GM19035 (cell line): ENCODE data around the gene TOMM40L.
A peak's percentile ranks its signal among the peaks of the same experiment; 100 is the strongest.
"Not testable (repeated sequence)": the region's sequence is repeated elsewhere in the genome, so short reads cannot be mapped to it uniquely, and the experiment has no call there.

Source experiments
- ATAC-seq: cut with Tn5 transposase; IDR thresholded peaks from one replicate; pipeline ENCODE4 v1.9.1; 2021; ENCODE audit not compliant: unreplicated experiment

The TOMM40L gene

GRCh38 chr1:161219078-161219892 is 6.6 kb upstream of the TOMM40L start:
- no peak for ATAC-seq

DNA sequence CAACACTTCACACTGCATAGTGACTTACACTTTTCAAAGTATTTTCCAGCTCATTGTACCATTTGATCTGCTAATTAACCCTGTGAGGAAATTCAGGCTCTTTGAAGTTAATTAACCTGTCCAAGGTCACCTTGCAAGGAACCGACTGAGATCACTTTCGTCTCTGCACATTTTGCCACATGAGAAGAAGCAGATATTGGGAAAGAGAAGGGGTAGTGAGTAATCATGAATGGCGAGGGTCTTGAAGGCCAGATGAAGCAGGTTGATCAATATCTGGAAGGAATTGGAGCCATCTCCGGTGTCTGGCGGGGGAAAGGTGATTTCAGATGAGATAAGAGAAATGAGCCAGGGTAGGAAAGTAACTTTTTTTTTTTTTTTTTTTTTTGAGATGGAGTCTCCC is 5.9 kb upstream of the TOMM40L start:
- ATAC-seq: no peak

- no peak for ATAC-seq
These were observed 3.5 kb upstream of the TOMM40L start for GRCh38 chr1:161222175-161223019.

DNA sequence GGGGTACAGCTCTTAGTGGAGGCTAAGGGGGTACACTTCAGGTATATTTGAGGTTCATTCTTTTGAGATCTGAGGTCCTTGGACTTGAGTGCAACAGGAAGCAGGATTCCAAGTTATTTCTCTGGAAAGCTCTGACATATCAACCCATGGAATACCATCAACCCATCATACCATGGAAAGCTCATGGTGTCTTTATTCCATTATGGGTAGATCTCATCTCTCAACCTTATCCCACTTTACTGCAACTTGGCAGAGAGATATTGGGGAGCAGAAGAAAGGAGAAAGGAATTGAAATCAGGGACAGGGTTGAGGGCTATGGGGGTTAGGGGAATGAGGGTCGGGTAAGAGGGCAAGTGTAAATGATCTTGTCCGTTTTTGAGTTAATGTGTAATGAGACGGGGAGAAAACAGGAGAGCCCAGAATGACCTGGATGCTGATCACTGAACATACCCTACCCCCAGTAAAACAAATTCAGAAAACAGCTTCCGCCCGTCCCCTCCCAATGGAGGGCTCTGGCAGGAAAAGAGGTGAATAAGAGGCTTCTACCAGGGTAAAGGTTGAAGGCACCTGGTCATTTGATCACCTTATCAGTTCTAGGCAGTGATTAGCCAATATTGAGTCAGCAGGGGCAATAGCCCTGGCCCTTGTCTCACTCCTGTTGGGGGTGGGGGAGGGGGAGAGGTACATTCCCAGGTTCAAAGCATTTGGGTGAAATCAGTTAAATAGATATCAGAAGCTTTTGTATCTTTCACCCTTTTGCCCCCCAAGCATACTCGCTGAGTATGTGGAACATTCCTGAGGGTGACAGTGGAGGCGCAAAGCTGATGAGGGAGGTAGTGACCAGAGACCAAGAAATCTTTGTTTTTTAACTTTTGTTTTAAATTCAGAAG is 1.8 kb upstream of the TOMM40L start:
- ATAC-seq: no peak

- ATAC-seq: not testable (repeated sequence)
These were observed 1.2 kb upstream of the TOMM40L start for GRCh38 chr1:161224695-161225087.

DNA sequence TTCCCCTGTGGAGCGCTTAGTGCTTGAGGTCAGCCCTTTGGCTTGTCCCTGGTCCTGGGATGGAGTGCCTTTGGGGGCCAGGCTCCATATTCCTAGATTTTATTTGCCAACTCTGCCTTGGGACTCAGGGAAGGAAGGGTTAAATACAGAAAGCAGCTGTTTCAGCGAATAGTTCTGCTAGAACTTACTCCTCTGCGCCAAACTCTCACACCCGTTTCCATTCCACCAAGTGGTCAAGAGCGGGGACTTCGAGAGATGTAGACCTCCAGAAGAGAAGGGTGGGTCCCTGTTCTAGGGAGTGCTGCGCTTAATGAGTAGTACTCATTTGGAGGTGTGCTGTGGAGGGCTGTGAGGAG is 704 bp upstream of the TOMM40L start:
- no peak for ATAC-seq

DNA sequence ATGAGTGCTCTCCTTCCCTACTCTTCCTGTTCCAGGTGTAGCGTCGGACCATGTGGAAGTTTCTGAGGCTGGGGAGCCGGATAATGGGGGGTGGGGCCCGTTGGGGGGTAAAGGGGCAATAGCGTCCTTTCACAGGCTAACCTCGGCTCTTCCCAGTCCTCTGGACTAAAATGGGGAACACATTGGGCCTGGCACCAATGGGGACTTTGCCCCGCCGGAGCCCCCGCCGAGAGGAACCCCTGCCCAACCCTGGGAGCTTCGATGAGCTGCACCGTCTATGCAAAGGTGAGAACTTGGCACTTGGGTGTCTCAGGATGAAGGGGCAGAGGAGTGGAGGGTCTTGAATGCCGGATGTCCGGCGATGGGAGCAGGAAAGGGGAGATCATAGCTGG is 456 bp downstream of the TOMM40L start:
- ATAC-seq: no peak

DNA sequence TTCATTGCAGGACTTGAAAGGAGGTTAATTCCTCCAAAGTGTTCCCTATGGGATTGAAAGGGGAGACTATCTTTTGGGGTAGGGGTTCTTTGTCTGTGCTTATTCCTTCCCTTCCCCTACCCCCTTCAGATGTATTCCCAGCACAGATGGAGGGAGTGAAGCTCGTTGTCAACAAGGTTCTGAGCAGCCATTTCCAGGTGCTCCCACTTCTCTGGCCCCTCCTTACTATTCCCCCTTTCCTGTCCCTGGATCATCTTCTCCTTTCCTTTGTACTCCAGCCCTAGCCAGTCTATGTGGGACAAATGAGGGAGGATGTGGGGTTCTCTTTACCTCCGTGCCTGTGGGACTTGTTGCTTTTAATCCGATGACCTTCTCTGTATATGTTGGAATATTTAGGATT is 899 bp downstream of the TOMM40L start:
- no peak for ATAC-seq

GRCh38 chr1:161227196-161227871 is 1.5 kb downstream of the TOMM40L start:
- peak; percentile 42 for ATAC-seq

DNA sequence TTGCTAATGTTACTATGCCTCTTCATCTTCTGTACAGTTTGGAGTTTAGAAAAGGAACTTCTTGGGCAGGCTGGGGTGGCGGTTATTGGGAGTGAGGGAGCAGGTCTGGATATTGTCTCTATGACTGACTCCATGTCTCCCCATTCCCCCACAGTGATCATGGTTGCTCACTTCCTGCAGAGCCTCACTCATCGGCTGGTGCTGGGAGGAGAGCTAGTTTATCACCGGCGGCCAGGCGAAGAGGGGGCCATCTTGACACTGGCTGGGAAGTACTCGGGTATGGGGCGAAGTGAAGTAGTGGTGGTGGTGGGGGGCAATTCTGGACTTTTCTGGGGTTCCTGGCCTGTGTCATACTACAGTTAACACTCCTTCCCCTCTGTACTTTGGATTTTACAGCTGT is 2.2 kb downstream of the TOMM40L start:
- ATAC-seq: no peak

DNA sequence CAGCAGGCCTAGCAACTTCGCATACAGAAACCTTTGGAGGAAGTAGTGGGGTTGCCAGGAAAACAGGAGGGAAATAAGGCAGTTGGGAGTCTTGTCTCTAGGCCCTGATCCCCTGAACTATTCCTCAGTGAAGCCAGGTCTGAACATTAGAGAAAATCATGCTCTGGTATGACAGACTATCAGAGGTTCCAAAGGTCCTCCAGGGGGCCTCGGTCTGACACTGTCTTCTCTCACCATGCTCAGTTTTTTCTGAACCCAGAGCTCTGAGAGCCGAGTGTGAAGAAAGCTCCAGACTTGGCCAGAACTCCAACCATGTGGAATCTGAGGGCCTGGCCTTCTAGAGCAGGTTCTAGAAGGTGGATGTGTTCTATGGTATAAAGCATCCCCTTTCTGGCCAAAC is 4.0 kb downstream of the TOMM40L start:
- ATAC-seq: no peak

DNA sequence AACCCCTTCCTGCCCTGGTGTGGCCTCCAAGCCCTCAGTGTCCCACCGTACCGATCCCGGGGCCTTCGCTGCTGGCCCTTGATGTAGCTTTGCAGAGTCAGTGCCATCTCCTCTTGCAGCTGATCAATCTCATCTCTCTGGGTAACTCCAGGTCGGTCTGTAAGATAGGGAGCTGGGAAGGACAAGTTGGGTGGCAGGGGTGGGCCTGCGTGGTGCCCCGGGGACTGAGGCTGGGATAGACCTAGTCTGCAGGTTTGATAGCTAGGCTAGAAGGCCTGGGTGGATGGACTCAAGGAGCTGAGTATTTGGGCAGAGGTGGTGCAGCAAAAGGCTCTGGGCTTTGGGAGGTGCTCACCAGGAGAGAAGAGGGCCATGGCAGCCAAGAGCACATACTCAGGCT is 4.9 kb downstream of the TOMM40L start:
- ATAC-seq: no peak

DNA sequence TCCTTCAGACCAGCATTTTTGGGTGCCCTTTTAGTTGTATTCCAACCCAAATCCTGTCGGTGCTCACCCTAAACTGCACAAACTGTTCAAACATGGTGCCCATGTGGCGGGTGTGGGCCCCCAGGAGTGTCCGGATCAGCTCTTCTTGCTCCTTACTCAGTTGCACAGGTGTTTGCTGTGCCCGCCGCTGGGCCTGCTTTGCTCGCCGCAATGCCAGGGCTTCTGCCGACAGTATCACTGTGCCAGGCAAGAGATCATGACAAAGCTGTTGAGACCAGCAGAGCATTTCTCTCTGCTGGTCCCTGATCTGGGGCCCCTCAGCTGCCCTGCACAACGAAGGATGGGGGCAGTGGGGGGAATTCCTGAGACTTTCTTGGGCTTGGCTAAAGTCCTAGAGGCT is 7.2 kb downstream of the TOMM40L start:
- no peak for ATAC-seq

GRCh38 chr1:161235957-161236775 is 10.3 kb downstream of the TOMM40L start:
- no peak for ATAC-seq

- no peak for ATAC-seq
These were observed 12.2 kb downstream of the TOMM40L start, which contains the start of gene NR1I3 for GRCh38 chr1:161238039-161238473. TSS of gene NR1I3 (minus strand) at chr1:161238203. CDS start at chr1:161236565, 1,638 bp downstream.

DNA sequence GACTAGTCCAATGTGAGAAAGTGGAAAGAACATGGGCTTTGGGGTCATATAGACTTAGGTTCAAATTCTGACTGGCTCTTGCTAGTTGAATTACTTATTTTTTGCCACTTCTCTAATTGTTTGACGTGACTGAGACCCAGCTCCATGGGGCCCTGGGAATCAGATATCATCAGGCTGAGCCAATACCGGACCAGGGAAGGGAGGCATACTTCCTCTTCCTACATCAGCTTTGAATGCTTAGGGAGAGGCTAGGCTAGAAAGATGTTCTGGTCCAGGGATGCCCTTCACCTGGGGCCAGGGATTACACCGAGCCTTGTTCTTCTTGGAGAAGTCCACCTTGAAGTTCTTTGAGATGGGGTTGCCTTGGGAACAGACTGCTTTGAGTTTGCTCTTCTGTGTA is 15.8 kb downstream of the TOMM40L start:
- no peak for ATAC-seq

- ATAC-seq: no peak
These were observed 16.5 kb downstream of the TOMM40L start for GRCh38 chr1:161242313-161242712.

GRCh38 chr1:161244888-161245287 is 19.0 kb downstream of the TOMM40L start:
- no peak for ATAC-seq

DNA sequence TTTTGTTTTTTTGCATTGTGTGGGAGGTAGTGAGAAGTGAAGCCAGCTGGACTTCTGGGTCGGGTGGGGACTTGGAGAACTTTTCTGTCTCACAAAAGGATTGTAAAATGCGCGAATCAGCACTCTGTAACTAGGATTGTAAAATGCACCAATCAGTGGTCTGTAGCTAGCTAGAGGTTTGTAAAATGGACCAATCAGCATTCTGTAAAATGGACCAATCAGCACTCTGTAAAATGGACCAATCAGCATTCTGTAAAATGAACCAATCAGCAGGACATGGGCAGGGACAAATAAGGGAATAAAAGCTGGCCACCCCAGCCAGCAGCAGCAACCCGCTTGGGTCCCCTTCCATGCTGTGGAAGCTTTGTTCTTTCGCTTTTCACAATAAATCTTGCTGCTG is 24.2 kb downstream of the TOMM40L start:
- not testable (repeated sequence) for ATAC-seq

GRCh38 chr1:161250829-161251228 is 25.0 kb downstream of the TOMM40L start:
- ATAC-seq: no peak
